ENCODE measurements around the gene SGSM2. TPM values are rescaled to one million over a fixed set of nuclear protein-coding genes. Genes with fewer than 3 reads are reported as not detected.

Gene SGSM2
- total and polyA plus RNA-seq, 12 donors = 16.3 to 393 (median 52.9) TPM

DNA sequence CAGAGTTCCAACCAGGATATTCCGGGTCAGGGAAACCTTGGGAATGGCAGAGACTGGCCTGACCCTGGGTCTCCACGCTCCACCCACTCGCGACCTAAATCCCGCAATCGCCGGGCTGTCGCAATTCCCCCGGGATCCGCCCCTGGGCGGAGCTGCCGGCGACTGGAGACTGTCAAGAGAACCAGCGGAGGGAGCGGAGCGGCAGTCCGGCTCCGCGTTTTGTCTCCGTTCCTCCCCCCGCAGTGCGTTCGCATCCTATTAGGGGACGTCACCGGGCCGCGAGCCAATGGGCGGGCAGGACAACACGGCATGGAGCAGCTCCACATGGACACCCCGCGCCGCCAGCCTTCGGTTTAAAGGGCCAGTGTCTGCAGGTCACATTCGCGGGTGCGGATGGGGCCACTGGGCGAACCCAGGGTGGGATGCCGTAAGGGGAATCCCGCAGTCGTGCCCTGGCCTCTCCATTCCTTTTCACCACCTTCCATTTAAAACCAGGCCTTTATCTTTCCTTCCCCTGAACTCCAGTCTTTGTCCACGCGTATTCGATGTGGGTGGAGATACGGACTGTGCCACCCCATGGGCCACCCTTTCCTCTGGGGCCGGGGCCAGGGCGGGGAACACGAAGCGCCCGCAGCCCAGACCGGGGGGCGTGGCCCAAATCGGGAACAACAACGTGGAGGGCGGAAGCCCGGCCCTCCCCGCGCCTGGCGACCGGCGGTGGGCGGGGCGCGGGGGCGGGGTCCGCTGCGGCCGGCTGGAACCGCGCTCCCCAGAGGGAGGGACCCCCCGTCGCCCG, 64.3 kb downstream of the SGSM2 start:
- H3K36me3 ChIP-seq (replicated peaks in 1 of 2) = no peaks in the 10 kb centered on the region
- 0 to 1% (median 0%) methylated on average over 33 to 72 of the region's 72 CpGs for WGBS, 4 donors
- TF ChIP-seq, protein P1, sequence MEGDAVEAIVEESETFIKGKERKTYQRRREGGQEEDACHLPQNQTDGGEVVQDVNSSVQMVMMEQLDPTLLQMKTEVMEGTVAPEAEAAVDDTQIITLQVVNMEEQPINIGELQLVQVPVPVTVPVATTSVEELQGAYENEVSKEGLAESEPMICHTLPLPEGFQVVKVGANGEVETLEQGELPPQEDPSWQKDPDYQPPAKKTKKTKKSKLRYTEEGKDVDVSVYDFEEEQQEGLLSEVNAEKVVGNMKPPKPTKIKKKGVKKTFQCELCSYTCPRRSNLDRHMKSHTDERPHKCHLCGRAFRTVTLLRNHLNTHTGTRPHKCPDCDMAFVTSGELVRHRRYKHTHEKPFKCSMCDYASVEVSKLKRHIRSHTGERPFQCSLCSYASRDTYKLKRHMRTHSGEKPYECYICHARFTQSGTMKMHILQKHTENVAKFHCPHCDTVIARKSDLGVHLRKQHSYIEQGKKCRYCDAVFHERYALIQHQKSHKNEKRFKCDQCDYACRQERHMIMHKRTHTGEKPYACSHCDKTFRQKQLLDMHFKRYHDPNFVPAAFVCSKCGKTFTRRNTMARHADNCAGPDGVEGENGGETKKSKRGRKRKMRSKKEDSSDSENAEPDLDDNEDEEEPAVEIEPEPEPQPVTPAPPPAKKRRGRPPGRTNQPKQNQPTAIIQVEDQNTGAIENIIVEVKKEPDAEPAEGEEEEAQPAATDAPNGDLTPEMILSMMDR (IDR thresholded peaks at IDR 0.05) = no peak
- TF ChIP-seq POLR2A (IDR thresholded peaks at IDR 0.05) = peak in 1 of 2 donors; percentile 44
- peak overlapping the region; percentile 97 to 99 (median 98) for H3K27ac ChIP-seq
- intact Hi-C loops (cut with DNase I) = no loop called here
- H3K27me3 ChIP-seq = no peaks in the 10 kb centered on the region
- H3K9me3 ChIP-seq (replicated peaks in 1 of 3) = no peaks in the 10 kb centered on the region
- peaks cover 37 to 61% of the 10 kb centered on the region in 2 donors for H3K4me1 ChIP-seq (replicated peaks in 1 of 2)
- DNase-seq = peak; percentile 100
- peak overlapping the region in 3 of 4 donors; percentile 15 to 72 (median 34) for H3K4me3 ChIP-seq

DNA sequence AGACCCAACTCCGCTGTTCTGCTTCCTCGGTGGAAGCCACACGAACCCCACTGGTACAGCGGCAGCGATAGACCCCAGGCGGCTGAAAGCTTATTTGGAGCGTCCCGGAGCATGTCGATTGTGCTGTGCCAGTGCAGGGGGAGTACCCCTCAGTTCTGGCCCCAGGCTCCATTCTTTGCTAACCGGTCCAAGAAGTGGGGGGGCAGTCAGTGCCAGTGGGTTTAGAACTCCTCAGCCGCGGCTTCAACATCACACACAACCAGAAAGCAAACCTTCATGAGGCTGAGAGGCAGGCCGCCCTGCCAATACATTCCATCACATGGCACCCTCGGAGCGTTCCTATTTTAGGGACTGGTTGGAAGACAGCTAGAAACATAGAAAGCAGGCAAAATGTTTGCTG, 65.2 kb downstream of the SGSM2 start:
- peak in 4 of 7 donors; percentile 37 to 49 (median 42) for DNase-seq
- Histone ChIP-seq H3K4me1 (replicated peaks in 1 of 2) (peaks cover 34 to 60% of the 10 kb centered on the region in 2 donors), H3K9me3 (replicated peaks in 1 of 3) (no peaks in the 10 kb centered on the region), H3K27ac (peak overlapping the region in 3 of 5 donors; percentile 97 to 99 (median 99)), H3K4me3 (peak overlapping the region in 2 of 4 donors; percentile 18 to 72), H3K36me3 (replicated peaks in 1 of 2) (no peaks in the 10 kb centered on the region), H3K27me3 (no peaks in the 10 kb centered on the region)
- intact Hi-C loops (cut with DNase I) = no loop called here
- TF ChIP-seq, protein P1 (IDR thresholded peaks at IDR 0.05) = no peak
- no peak for TF ChIP-seq POLR2A (IDR thresholded peaks at IDR 0.05)
- 17 to 64% (median 28%) methylated on average over 3 to 15 of the region's 15 CpGs for WGBS, 4 donors

DNA sequence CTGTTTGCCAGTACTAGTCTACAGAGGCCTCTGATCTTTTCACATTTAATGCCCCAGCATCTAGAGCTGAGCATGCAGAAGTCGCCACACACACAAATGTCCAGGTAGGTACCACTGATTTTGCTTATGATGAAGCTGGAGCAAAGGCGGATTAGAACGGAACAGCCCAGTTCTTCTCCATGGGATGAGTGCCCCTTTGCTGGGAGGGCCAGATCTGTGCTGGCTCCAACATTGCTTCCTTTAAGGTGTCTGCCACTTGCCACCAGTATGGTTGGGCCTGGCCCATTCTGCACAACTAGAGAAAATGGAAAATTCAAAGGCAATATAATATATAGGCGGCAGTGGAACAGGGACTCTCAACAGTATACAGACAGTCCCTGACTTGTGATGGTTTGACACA, 65.7 kb downstream of the SGSM2 start:
- peaks cover 30 to 57% of the 10 kb centered on the region in 2 donors for H3K4me1 ChIP-seq (replicated peaks in 1 of 2)
- no peaks in the 10 kb centered on the region for H3K27me3 ChIP-seq
- H3K27ac ChIP-seq = peak overlapping the region in 2 of 5 donors; percentile 99
- no peak overlapping the region for H3K4me3 ChIP-seq
- peak in 1 of 7 donors; percentile 8 for DNase-seq
- H3K36me3 ChIP-seq (replicated peaks in 1 of 2) = no peaks in the 10 kb centered on the region
- TF ChIP-seq POLR2A (IDR thresholded peaks at IDR 0.05) = no peak
- TF ChIP-seq, protein P1 (IDR thresholded peaks at IDR 0.05) = no peak
- 95 to 100% (median 96%) methylated on average over 1 to 4 of the region's 4 CpGs for WGBS, 4 donors
- no peaks in the 10 kb centered on the region for H3K9me3 ChIP-seq (replicated peaks in 1 of 3)
- intact Hi-C loops (cut with DNase I) = no loop called here

DNA sequence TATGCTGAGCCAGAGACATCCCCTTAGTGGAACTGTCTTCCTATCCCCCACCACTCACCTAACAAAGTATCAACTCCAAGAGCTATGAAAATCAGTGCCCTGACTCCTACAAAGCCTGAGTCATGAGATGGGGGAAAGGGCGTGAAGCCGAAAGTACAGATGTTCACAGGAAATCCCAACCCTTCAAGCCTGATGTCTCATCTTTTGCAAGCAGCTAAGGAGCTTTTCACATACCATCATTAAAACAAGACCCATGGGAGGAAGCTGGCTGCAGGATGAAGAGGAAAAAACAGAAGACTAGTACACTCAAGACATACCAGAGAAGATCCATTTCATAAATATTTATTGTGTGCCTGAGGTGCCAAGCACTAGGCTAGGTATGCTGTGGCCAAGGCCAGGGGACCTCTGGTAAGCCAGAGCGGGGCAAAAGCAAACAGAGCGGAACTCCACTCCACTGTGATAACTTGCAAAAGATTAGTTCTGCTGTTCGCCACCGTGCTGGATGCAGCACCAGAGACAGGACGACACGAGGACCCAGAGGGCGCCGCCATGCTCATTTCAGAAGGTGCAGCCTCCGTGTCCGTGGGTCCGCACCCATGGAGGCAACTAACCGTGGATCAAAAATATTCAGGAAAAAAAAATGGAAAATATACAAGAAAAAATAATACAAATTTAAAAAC, 68.1 kb downstream of the SGSM2 start:
- H3K4me1 ChIP-seq (replicated peaks in 1 of 2) = peaks cover 17 to 46% of the 10 kb centered on the region in 2 donors
- no peak overlapping the region for H3K4me3 ChIP-seq
- TF ChIP-seq, protein P1 (IDR thresholded peaks at IDR 0.05) = no peak
- no peak for TF ChIP-seq POLR2A (IDR thresholded peaks at IDR 0.05)
- DNase-seq = peak in 3 of 7 donors; percentile 20 to 31 (median 21)
- no peaks in the 10 kb centered on the region for H3K27me3 ChIP-seq
- H3K27ac ChIP-seq = peak overlapping the region in 3 of 5 donors; percentile 94 to 97 (median 97)
- intact Hi-C loops (cut with DNase I) = no loop called here
- H3K36me3 ChIP-seq (replicated peaks in 1 of 2) = no peaks in the 10 kb centered on the region
- no peaks in the 10 kb centered on the region for H3K9me3 ChIP-seq (replicated peaks in 1 of 3)
- WGBS, 4 donors = 83 to 90% (median 85%) methylated on average over 14 of the region's 14 CpGs

All from adrenal gland (tissue), 12 donors.